SK-N-SH treated with all-trans-retinoic acid at 6 μM for 48 hours (cell line): Measurements from ENCODE around the gene TAF1B.

Experiments
- ATAC-seq: fragments of 200-7000 bp; cut with Tn5 transposase; 3 replicates; pipeline ENCODE4 v1.9.1; 2020; ENCODE audit warnings: mild to moderate bottlenecking, moderate library complexity
- ARNTL ChIP-seq: fragments of 450-650 bp; formaldehyde crosslinking; IDR thresholded peaks from 2 replicates; pipeline ENCODE4 v1.5.0; 2020; ENCODE audit warnings: low read depth, mild to moderate bottlenecking, moderate library complexity, borderline replicate concordance
- BACH2 ChIP-seq: fragments of 250-450 bp; sonication (Bioruptor Pico); IDR thresholded peaks from 2 replicates; pipeline ENCODE4 v1.9.0; 2021; ENCODE audit warnings: mild to moderate bottlenecking, borderline replicate concordance
- CREB5 ChIP-seq: fragments of 250-450 bp; sonication (Bioruptor Pico); IDR thresholded peaks from 2 replicates; pipeline ENCODE4 v1.5.1; 2020; ENCODE audit warnings: low read depth, mild to moderate bottlenecking, moderate library complexity
- CSDC2 ChIP-seq: fragments of 250-450 bp; sonication (Bioruptor Pico); IDR thresholded peaks from 2 replicates; pipeline ENCODE4 v1.5.0; 2020; ENCODE audit warnings: mild to moderate bottlenecking, moderate library complexity
- ESRRG ChIP-seq: fragments of 250-450 bp; sonication (Bioruptor Pico); IDR thresholded peaks from 2 replicates; pipeline ENCODE4 v1.6.1; 2021; ENCODE audit warnings: mild to moderate bottlenecking
- GLIS3 ChIP-seq: fragments of 250-450 bp; sonication (Bioruptor Pico); IDR thresholded peaks from 2 replicates; pipeline ENCODE4 v1.5.0; 2020; ENCODE audit warnings: mild to moderate bottlenecking, moderate library complexity
- ISL1 ChIP-seq: fragments of 250-450 bp; sonication (Bioruptor Pico); IDR thresholded peaks from 2 replicates; pipeline ENCODE4 v2.1.2; 2022; ENCODE audit warnings: mild to moderate bottlenecking, moderate library complexity
- OSR1 ChIP-seq: fragments of 250-450 bp; sonication (Bioruptor Pico); IDR thresholded peaks from 2 replicates; pipeline ENCODE4 v1.8.0; 2022; ENCODE audit warnings: moderate library complexity, mild to moderate bottlenecking, inconsistent platforms
- PATZ1 ChIP-seq: fragments of 250-450 bp; sonication (Bioruptor Pico); IDR thresholded peaks from 2 replicates; pipeline ENCODE4 v1.8.0; 2020; ENCODE audit warnings: mild to moderate bottlenecking, moderate library complexity, borderline replicate concordance
- POU6F1 ChIP-seq: fragments of 250-450 bp; sonication (Bioruptor Pico); IDR thresholded peaks from 2 replicates; pipeline ENCODE4 v1.8.0; 2021; ENCODE audit warnings: low read depth, mild to moderate bottlenecking, moderate library complexity, borderline replicate concordance
- PPARA ChIP-seq: fragments of 250-450 bp; sonication (Bioruptor Pico); IDR thresholded peaks from 2 replicates; pipeline ENCODE4 v1.5.0; 2020; ENCODE audit warnings: mild to moderate bottlenecking, borderline replicate concordance
- RARB ChIP-seq: fragments of 250-450 bp; sonication (Bioruptor Pico); IDR thresholded peaks from 2 replicates; pipeline ENCODE4 v1.8.0; 2021; ENCODE audit warnings: mild to moderate bottlenecking, moderate library complexity
- TCF4 ChIP-seq: fragments of 250-450 bp; sonication (Bioruptor Pico); IDR thresholded peaks from 2 replicates; pipeline ENCODE4 v1.8.0; 2021; ENCODE audit warnings: mild to moderate bottlenecking, moderate library complexity, borderline replicate concordance
- TOX ChIP-seq: fragments of 250-450 bp; sonication (Bioruptor Pico); IDR thresholded peaks from 2 replicates; pipeline ENCODE4 v1.8.0; 2021; ENCODE audit warnings: mild to moderate bottlenecking, moderate library complexity, borderline replicate concordance
- ZC3H10 ChIP-seq: fragments of 250-450 bp; sonication (Bioruptor Pico); IDR thresholded peaks from 2 replicates; pipeline ENCODE4 v1.5.1; 2021; ENCODE audit warnings: mild to moderate bottlenecking, moderate library complexity
- ZNF565 ChIP-seq: fragments of 450-650 bp; formaldehyde crosslinking; conservative IDR thresholded peaks from 2 replicates; pipeline ENCODE4 v1.5.0; 2020; ENCODE audit warnings: low read depth, mild to moderate bottlenecking, moderate library complexity
- ZNF70 ChIP-seq: fragments of 450-650 bp; formaldehyde crosslinking; IDR thresholded peaks from 2 replicates; pipeline ENCODE4 v1.5.0; 2020; ENCODE audit warnings: mild to moderate bottlenecking, moderate library complexity
- TF ChIP-seq, protein P1 (sequence below): fragments of 250-450 bp; sonication (Bioruptor Pico); IDR thresholded peaks from 2 replicates; pipeline ENCODE4 v1.5.1; 2021; ENCODE audit warnings: mild to moderate bottlenecking, moderate library complexity

TAF1B gene

GRCh38 chr2:9815076-9815475, 28.2 kb upstream of the TAF1B start (continued):
- TF ChIP-seq, protein P1, sequence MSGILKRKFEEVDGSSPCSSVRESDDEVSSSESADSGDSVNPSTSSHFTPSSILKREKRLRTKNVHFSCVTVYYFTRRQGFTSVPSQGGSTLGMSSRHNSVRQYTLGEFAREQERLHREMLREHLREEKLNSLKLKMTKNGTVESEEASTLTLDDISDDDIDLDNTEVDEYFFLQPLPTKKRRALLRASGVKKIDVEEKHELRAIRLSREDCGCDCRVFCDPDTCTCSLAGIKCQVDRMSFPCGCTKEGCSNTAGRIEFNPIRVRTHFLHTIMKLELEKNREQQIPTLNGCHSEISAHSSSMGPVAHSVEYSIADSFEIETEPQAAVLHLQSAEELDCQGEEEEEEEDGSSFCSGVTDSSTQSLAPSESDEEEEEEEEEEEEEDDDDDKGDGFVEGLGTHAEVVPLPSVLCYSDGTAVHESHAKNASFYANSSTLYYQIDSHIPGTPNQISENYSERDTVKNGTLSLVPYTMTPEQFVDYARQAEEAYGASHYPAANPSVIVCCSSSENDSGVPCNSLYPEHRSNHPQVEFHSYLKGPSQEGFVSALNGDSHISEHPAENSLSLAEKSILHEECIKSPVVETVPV, result no peak
- TF ChIP-seq ZNF70 (no peak), POU6F1 (CRISPR knock-in tag) (no peak)
- TF ChIP-seq, all 23 proteins: peak for 0

DNA sequence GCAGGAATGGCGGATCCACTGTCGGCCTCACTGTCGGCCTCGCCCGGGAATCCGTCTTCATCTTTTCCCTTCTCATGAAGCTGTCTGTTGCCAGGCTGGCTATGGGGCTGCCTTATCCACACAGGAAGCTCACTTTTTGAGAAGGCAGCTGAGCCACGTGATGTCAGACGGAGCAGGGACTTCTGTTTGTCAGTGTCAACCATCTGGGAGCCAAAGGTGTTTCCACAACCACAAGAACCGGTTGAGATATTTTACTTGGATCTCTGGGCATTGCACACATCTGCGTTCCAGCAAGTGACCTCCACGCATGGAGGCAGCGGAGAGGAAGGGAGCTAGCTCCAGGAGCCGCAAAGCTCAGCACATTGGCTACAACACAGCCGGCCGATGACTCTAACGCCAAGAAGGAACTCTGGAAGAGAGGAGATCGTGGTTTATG, 27.4 kb upstream of the TAF1B start:
- TF ChIP-seq CSDC2 (CRISPR knock-in tag), result no peak
- no peak for TF ChIP-seq PATZ1 (CRISPR knock-in tag)
- TF ChIP-seq POU6F1 (CRISPR knock-in tag), result no peak
- no peak for TF ChIP-seq GLIS3 (CRISPR knock-in tag)
- no peak for TF ChIP-seq ZNF70
- TF ChIP-seq TOX (CRISPR knock-in tag), result no peak
- no peak for TF ChIP-seq ARNTL (CRISPR knock-in tag)
- no peak for TF ChIP-seq ISL1 (CRISPR knock-in tag)
- no peak for TF ChIP-seq BACH2 (CRISPR knock-in tag)
- TF ChIP-seq ESRRG (CRISPR knock-in tag), result no peak
- no peak for TF ChIP-seq PPARA
- no peak for TF ChIP-seq RARB (CRISPR knock-in tag)
- TF ChIP-seq TCF4, result no peak
- no peak for TF ChIP-seq ZC3H10 (CRISPR knock-in tag)
- no peak for TF ChIP-seq OSR1 (CRISPR knock-in tag)
- ATAC-seq, result no peak

DNA sequence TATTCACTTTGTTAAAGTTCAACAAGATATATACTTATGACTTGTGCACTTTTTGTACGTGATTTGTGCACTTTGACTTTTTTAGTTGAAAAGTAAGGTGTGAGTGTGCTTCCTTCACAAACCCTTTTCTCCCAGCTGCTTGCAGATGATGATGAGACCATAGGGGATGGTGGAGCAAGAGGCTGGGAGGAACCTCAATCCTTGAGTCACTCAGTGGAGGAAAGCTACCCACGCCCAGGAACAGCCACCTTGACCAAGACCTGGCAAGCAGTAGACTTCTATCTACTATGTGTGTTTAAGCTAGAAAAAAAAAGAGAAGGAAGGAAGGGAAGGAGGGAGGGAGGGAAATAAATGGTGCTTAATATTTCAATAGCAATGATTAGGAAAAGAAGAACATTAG, 25.2 kb upstream of the TAF1B start:
- no peak for TF ChIP-seq ESRRG (CRISPR knock-in tag)
- no peak for TF ChIP-seq ISL1 (CRISPR knock-in tag)
- TF ChIP-seq, protein P1, result no peak
- TF ChIP-seq PPARA, result no peak
- no peak for TF ChIP-seq BACH2 (CRISPR knock-in tag)
- TF ChIP-seq OSR1 (CRISPR knock-in tag), result no peak
- TF ChIP-seq CSDC2 (CRISPR knock-in tag), result no peak
- no peak for ATAC-seq

GRCh38 chr2:9819551-9819950, 23.7 kb upstream of the TAF1B start:
- no peak for ATAC-seq
- no peak for TF ChIP-seq GLIS3 (CRISPR knock-in tag)
- no peak for TF ChIP-seq CREB5 (CRISPR knock-in tag)
- TF ChIP-seq, protein P1, result no peak
- no peak for TF ChIP-seq OSR1 (CRISPR knock-in tag)
- TF ChIP-seq RARB (CRISPR knock-in tag), result no peak
- TF ChIP-seq ESRRG (CRISPR knock-in tag), result no peak
- no peak for TF ChIP-seq POU6F1 (CRISPR knock-in tag)
- TF ChIP-seq ZNF565 (CRISPR knock-in tag), result no peak
- no peak for TF ChIP-seq BACH2 (CRISPR knock-in tag)
- no peak for TF ChIP-seq PPARA
- TF ChIP-seq ZNF70, result no peak
